Activated naive CD4-positive, alpha-beta T cell treated with anti-CD3 and anti-CD28 coated beads, Interleukin-2, amount 50 U/mL, for 16 hours (primary cell): Measurements from ENCODE around the gene CDH23.

Experiments
- DNase-seq: peaks from one replicate; pipeline ENCODE4 v3.0.0-alpha.2; 2020

Gene CDH23

DNA sequence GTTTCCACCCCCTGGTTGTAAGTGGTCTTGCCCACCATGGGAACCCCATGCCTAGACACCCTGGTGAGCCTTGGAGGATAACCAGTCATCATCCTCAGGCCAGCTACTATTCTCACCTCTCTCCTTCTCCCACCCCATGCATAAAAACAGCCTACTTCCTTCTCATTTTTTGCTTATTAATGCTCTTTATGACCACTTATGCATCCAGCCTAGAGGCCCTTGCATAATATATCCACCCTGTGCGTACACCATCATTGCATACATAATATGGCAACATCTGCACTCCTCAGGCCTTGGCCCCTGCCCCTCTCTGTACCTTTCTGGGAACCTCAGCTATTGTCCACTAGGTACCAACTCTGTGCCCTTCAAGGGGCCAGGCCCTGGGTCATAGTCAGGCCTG, 91.0 kb downstream of the CDH23 start:
- DNase-seq: no peak

DNA sequence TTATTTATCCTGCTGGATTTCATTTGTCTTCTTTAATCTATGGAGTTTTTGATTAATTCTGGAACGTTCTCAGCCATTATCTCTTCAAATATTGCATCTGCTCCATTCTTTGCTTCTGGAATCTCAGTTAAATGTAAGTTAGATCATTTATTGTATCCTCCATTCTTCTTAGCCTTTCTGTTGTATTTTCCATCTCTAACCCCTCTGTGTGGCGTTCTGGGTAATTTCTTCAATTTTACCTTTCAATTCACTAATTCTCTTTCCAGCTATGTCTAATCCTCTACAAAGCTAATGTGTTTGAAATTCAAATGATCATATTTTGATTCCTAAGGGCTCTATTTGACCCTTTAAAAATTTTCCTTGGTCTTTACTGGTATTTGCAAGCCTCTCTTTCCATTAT, 92.4 kb downstream of the CDH23 start:
- DNase-seq: no peak

DNA sequence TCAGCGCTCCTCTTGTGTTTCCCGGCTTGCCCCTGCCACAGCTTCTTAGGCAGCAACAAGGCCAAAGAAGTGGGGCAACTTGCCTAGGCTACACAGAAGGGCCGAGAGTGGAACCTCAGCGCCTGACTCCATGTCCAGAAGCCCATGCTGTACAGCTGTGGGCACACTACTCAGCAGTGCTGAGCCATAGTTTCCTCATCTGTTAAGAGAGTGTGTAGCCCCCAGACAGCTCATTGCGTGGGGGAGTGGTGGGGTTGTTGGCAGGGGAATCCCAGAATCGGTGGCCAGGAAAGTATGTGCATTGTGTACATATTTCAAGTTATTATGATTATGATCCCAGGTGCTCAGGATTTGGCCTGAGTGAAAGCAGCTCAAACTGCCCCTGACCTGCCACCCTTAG, 96.2 kb downstream of the CDH23 start:
- DNase-seq: no peak

DNA sequence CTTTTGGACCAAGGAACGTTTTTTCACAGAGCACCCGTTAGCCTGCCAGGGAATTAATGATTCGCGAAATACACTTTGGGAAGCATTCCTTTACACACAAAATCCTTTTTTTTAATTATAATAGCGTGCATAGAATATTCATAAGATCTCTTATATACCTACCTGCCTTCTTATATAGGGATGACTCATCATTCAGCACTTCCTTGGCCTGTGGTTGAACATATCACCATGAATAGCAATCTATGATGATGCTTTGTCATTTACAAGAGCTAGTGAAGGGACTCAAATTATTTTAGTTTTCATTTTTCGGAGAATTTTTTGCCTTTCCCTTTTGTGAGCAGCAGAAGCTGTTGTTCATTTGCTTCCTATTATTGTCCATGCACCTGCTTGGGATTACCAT, 97.0 kb downstream of the CDH23 start:
- no peak for DNase-seq

DNA sequence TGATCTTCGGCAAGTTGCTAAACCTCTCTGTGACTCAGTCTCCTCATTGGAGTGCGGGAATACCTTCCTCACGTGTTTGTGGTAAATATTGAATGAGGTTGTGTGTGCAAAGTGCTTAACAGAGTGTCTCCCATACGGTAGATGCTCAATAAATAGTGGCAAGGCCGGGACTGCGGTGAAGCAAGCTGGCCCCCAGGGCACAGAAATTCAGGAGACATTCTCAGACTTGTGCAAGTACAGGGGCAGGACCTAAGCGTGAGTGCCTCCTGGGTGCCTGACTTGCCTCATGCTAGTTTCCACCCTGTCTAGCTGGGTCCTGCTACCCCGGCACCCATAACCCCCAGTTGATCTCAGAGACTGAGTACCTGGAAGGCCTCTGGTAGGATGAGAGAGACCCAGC, 97.8 kb downstream of the CDH23 start:
- DNase-seq: no peak

DNA sequence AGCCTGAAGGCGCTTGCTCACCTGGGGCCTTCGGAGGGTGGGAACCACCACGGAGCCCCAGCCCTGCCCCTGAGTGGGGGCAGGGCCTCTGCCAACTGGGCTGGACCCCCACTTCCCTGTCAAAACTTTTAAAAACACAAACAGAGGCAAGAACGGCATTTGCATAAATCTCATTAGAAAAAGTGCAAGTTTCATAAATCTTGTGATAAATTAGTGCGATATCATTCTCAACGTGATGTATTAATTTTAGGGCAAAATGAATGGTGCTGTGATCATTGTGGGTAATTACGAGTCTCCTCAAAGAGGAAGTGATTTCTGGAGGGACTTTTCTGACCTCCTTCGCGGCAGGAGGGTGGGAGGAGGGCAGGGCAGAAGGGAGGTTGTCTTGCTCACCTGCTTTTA, 98.3 kb downstream of the CDH23 start:
- no peak for DNase-seq

DNA sequence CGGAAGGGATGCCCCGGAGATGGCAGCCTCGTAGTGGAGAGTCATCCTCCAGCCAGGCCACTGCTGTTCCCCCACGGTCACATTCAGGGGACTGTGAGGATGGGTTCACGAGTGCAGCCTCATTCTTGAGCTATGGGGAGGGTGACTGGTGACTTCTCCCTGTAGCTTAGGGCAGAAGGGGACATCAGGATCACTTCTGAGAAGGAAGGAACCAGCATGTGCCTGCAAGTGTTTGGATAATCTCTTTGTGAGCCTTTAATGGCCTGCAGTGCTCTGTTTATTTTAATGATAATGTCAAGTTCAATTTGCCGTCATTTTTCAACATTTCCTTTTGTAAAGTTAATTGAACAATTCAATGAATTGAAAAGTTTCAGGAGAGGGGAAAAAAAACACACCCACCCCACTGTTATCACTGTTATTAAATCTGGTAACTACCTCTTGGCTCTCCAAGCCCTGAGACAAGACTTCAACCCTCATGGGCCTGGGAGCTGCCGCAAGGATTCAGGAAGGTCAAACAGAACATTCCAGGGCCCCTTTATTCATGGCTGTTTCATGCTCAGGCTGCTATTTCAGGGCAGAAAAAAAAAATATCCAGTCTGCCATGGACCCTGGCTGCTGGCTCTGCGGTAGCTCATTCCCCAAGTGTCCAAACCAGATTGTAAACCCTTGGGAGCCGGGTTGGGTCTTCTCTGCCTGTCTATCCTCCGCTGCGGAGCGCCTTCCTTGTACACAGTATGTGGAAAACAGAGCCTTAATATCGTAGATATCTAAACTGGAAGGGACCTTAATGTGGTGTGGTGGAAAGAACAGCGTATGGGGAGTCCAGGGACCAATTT, 100.4 kb downstream of the CDH23 start:
- no peak for DNase-seq

DNA sequence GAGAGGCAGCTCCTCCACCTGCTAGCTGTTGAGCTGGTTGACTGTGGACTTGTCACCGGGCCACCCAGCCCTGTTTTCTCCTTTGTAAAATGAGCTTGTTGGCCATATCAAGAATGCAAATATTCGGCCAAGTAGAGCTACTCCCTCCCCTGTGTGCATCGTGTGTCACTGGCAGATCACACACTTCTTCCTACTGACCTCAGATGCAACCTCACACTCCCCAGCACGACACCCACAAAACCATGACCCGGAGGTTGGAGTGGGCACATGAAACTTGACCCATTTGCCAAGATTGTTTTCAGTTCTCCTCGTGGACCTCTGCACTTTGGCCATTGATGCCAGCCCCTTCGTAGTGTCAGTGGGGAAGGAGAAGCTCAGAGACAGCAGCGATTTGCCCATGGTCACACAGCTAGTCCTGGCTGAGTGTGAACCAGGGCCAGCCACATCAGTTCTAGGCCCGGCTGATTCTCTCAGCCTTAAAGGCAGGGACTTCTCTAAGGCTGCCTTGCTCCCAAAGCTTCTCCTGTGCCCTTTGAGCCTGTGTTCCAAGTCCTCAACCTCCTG, 101.1 kb downstream of the CDH23 start:
- no peak for DNase-seq

DNA sequence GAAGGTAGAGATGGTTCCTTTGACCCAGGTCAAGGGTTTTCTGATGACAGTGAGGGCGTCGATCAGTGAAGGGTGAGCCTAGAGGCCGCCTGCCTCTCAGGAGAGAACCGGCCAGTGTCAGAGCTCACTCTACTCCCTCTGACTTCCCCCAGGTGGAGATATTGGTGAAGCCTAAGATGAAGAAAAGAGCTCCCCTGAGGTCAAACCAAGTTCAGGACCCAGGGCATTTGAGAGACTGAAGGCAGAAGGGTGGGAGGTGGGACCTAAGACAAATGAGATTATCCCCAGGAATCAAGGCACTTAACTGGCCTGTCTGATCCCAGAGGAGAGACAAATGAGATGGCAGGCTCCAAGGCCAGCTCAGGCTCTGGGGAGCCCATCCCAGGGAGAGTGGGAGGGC, 104.7 kb downstream of the CDH23 start:
- no peak for DNase-seq

DNA sequence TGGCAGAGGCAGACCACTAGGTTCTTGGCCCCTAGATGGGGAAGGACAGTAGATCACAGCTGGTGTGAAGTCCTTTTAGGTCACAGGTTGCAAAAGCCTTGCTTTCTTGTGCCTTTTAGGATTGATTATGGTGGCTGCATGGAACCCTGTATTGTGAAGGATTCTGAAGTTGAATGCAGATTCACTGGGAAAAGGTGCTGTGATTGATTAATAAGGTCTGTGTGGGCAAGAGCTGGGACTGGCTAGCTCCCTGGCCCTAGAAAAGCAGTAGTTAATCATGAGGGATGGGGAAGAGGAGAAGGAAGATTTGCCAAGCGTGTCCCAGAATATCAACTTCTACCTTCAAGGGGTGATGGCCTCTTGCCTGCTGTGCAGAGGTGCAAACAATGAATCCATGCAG, 105.5 kb downstream of the CDH23 start:
- no peak for DNase-seq

DNA sequence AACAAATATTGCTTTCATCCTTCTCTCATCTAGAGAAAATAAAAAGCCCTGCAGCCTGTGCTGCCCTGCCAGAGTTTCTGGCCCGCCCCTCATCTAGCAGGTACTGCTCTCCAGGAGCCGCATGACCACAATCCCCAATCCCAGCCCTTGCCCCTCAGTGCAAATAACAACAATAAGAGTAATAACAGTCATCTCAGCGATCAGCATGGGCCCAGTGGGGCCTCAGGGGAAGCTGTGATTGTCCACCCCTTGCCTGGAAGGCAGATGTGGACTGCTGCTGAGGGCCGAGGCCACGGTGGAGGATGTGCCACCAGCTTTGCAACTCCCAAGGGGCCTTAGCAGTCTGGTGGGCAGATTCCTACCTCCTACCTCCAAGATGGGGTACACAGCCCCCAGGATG, 106.1 kb downstream of the CDH23 start:
- no peak for DNase-seq

DNA sequence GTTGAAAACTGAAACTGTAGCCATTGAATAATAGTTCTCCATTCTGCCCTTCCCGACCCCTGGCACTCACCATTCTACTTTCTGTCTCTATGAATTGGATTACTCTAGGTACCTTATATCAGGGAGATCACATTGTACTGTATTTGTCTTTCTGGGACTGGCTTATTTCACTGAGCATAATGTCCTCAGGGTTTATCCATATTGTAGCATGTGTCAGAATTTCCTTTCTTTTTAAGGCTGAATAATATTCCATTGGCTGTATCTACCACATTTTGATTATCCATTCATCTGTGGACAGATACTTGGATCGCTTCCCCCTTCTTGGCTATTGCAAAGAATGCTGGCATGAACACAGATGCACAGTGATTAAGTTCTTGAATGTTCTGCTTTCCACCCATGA, 107.4 kb downstream of the CDH23 start:
- no peak for DNase-seq

DNA sequence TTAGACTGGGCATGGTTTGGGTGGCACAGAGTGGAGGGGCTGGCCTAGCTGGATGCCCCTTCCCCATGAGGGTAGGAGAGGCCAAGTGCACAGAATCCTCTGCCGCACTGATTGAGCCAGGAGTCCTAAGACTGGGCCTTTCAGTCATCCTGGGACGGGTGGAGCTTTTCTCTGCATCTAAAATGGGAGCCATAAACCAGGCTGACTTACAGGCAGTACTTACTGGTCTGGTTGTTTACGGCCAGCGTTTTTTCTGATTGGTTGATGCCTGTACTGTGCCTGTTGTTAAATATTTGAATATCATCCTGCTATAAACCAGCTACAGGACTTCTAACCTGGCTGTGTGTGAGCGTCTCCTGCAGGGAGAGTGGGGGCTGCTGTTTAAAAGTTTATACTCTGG, 107.8 kb downstream of the CDH23 start:
- DNase-seq: no peak

DNA sequence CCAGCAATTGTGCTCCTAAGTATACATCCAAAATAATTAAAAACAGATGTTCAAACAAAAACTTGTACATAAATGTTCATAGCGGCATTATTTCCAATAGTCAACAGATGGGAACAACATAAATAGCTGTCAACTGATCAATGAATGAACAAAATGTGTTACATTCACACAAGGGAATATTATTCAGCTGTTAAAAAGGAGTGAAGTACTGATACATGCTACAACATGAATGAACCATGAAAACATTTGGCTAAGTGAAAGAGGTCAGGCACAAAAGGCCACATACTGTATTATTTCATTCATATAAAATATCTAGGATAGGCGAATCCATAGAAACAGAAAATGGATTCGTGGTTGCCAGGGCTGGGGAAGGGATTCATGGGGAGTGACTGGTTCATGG, 109.1 kb downstream of the CDH23 start:
- DNase-seq: no peak

DNA sequence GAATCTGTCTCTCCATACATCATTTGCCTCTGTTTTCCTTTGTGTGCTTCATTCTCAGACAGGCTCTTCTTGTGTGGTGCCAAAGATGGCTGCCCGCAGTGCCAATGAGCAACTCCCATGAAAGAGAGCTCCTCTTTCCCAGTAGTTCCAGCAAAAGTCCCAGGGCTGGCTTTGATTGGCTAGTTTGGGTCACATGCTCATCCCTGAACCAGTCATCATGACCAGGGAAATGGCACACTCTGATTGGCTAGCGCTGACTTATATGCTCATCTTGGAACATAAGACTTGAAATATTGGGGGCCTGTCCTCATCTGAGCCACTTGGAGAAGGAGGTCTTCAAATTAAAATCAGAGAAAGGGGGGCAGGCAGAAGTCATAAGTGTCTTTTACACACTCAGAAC, 112.7 kb downstream of the CDH23 start:
- DNase-seq: no peak

DNA sequence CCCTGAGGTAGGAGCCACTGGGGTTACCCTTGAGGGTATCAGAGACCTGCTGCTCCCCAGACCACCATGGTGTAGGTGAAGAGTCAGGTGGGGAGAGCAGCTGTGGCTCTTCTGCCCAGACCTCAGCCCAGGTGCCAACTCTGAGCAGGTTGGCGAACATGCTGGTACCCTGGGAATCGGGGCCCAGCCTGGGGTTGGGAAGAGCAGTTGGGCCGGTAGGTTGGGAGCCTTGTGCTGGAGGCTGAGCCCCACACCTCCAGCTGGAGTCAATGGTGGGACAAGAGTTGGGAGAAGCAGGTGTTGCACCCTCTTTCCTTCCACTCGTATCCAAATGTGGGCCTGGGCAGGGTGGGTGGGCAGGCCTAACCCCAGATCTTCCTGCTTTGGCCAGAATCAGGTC, 114.5 kb downstream of the CDH23 start:
- DNase-seq: no peak

DNA sequence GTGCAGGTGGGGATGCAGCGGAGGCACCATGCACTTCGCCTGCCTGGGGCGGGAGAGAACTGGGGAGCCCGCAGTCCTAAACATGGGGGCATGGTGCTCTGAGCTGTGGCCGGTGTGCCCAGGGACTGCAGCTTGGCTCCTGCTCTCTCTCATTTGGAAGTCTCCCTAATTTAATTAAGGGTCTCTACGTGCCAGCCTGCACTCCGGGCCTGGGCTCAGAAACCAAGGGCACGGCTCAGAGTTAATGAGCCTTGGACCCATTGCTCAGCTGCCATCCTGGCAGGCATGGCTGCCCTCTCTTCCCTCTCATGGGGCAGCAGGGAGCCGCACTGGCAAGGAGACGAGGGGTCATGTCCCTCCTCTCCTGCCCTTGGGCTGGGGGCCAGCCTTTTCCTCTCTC, 115.6 kb downstream of the CDH23 start:
- no peak for DNase-seq

DNA sequence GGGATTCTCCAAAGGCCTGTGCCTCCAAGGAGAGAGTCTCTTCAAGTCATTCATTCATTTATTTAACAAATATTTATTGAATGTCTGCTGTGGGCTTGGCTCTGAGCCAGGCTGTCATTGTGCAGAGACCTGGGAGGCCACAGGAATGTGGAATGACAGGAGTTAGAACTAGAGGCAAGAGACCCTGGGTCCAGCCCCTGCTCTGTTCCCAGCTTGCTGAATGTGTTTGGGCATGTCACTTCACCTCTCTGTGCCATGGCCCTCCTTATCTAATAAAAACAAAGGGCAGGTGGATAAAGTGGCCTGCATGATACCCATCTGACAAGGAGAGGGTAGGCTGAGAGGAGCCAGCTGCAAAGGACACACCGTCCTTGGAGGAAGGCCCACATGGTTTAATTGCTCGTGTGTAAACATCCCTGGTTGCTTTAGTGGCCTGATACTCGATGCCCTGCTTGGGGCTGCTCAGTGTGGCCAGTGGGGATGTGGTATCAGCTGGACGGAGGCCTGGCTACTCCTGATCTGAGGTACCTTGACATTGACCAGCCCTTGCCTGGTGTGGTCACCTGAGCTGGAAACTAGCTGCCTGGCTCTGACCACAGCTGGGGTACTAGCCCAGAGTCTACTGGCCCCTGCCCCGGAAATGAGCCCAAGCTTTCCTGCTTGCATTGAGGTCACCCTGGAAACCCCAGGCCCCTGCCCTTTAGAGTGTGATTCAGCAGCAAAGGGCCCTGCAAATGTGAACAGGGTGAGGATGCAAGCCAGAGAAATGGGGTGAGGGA, 116.2 kb downstream of the CDH23 start:
- no peak for DNase-seq

DNA sequence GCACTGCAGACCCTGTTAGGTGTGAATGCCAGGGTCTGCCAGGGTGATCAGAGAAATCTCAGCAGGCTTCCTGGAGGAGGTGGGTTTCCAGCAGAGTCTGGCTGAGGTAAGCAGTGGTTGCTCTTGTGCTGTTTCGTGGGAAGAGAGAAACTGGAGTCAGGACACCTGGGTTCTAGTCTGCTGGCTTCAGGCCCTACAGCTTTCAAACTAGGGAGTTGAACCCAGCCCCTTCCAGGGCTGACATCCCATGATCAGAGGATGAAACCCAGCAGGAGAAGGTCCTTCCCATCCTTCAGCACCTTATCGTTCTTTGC, 116.8 kb downstream of the CDH23 start:
- DNase-seq: no peak

DNA sequence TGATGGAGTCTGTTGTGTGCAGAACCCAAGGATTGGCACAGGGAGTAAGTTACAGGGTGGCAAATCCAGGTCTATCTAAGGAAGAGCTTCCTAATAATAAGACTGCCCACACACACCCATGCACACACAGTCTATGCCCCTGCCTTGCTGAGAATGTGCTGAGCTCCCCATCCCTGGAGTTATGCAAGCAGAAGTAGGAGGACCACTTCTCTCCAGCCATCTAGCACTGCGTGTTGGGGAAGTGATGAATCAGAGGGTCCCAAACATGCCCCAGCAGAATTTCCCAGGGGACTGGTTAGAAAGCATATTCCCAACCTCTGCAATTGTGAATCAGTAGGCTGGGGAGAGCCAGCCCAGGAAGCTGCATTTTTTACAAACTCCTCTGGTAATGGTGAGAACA, 117.2 kb downstream of the CDH23 start:
- no peak for DNase-seq

DNA sequence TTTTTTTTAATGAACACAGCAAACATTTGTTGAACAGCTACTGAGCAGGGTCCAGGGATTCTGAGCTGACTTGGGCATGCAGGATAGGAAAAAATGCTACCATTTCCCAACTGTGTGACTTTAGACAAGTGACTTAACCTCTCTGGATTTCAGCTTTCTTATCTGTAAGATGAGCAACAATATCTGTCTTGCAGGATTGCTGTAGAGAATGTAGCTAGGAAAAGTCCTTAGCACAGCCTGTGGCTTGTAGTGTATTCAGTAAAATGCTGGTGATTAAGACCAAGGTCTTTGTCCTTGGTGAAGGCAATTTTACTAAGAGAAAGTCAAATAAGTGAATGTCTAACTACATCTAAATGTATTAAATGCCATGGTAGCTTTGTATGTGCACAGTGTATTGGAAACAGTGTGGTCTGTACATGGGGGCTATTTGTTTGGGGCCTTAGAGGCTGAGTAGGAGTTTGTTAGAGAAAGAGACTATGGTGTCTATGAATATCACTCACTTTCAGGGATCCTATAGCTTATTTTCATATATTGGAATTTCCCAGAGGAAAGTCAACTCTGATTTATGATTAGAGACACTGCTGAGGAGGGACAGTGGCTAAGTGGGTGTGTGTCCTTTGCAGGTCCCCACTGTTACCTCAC, 118.9 kb downstream of the CDH23 start:
- DNase-seq: no peak

DNA sequence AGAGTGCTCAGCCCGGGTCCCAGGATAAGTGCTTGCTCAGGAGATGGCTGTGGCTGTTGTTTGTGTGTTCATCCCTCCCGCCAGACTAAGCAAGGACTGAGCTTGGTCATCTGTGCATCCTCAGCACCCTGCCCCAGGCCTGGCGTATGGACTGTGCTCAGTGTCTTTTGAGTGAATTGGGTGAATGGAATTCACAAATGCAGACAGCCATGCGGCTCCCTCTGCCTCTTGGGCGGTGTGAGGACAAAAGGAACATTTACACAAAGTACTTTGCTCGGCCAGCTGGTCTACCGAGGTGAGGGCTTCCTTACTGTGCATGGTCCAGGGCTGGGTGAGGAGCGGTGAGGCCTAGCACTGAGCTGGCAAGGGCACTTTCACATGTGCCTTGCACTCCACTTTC, 120.2 kb downstream of the CDH23 start:
- no peak for DNase-seq

DNA sequence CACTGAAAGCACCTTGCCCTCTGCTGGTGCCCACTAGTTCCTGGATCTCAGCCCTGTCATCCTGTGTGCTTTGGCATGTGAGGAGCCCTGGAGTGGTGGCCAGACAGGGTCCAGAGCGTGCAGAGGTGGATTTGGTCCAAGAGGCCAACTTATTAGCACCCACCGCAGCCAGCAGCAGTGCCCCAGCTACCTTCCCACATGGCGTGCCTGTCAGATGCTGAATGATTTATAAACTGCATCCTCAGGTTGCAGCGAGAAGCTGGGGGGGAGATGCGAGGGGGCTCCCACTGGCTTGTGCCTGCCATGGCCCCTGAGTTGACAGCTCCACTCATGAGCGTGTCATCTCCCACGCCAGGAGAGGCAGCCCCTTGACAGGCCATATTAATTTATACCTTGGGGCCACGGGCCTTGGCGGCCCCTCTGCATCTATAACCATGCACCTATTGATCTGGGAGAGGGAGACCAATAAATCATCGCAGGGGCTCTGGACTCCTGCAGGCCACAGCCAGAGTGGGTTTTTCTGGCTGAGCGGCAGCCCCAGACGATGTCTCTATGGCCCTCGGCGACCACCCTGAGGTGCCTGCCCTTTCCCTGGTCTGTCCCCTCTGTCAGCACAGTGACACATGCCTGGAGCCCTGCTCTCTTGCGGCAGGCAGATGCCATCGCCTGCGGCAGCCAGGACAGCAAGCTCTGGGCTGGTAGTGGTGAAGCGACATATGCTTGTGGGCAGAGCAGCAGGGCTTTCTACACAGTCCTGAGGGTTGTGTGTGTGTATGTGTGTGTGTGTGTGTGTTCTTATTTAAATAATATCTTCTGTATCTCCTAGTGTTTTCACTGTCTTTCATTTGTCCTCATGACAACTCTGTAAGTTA, 120.8 kb downstream of the CDH23 start:
- no peak for DNase-seq
